ENCODE results near the gene NHSL2.

GRCh38 chrX:71872542-71873458 lies 37.8 kb upstream of the NHSL2 start:
- no peak for TF ChIP-seq CTCF (IDR thresholded peaks at IDR 0.05; ENCODE audit: borderline replicate concordance, extremely low read depth, low read length, poor library complexity, severe bottlenecking)
- no peak for TF ChIP-seq EZH2 (IDR thresholded peaks at IDR 0.05; ENCODE audit: borderline replicate concordance, low read depth, low read length, severe bottlenecking)

All from DND-41 (cell line).